ENCODE results near the gene APEX1.

DNA sequence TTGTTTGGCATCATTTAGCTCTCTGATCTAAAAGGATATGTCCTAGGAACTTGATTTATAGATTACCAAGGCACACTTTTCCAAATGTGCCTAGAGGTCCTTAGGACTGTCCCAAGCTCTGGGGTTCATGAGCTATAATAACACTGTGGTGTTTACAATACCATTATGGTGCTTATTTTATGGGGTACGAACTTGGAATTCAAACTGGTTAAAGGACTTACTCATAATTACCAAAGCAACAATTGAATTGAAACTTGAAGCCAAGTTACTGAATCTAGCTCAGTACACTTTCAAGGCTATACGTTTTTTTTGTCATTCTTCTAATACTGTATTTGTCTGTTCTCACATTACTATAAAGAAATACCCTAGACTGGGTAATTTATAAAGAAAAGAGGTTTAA lies 32.1 kb upstream of the APEX1 start:
- TF ChIP-seq, protein P1, sequence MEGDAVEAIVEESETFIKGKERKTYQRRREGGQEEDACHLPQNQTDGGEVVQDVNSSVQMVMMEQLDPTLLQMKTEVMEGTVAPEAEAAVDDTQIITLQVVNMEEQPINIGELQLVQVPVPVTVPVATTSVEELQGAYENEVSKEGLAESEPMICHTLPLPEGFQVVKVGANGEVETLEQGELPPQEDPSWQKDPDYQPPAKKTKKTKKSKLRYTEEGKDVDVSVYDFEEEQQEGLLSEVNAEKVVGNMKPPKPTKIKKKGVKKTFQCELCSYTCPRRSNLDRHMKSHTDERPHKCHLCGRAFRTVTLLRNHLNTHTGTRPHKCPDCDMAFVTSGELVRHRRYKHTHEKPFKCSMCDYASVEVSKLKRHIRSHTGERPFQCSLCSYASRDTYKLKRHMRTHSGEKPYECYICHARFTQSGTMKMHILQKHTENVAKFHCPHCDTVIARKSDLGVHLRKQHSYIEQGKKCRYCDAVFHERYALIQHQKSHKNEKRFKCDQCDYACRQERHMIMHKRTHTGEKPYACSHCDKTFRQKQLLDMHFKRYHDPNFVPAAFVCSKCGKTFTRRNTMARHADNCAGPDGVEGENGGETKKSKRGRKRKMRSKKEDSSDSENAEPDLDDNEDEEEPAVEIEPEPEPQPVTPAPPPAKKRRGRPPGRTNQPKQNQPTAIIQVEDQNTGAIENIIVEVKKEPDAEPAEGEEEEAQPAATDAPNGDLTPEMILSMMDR (IDR thresholded peaks at IDR 0.05) = no peak
- no peak for TF ChIP-seq POLR2A (IDR thresholded peaks at IDR 0.05)
- TF ChIP-seq POLR2AphosphoS5 (IDR thresholded peaks at IDR 0.05) = no peak

Measured in upper lobe of left lung (tissue), 4 donors.